Osteocyte (in vitro differentiated cells): ENCODE data around the gene DDI2. TPM values are rescaled to one million over a fixed set of nuclear protein-coding genes. Genes with fewer than 3 reads are reported as not detected.
A peak's percentile ranks its signal among the peaks of the same experiment; 100 is the strongest.

Experiments
- DNase-seq: peaks from one replicate; pipeline ENCODE4 v3.0.0; 2021; ENCODE audit warnings: mixed read lengths; ENCODE audit not compliant: unreplicated experiment; ENCODE audit errors: extremely low spot score
- H3K27ac Mint-ChIP-seq: one replicate; pipeline ENCODE4 v1.8.0; 2021; ENCODE audit warnings: mild to moderate bottlenecking, mixed read lengths; ENCODE audit not compliant: unreplicated experiment
- H3K27me3 Mint-ChIP-seq: one replicate; pipeline ENCODE4 v1.8.0; 2021; ENCODE audit warnings: mixed read lengths; ENCODE audit not compliant: unreplicated experiment
- H3K36me3 Mint-ChIP-seq: one replicate; pipeline ENCODE4 v1.8.0; 2021; ENCODE audit warnings: mixed read lengths; ENCODE audit not compliant: unreplicated experiment
- H3K4me1 Mint-ChIP-seq: one replicate; pipeline ENCODE4 v1.8.0; 2021; ENCODE audit warnings: mixed read lengths; ENCODE audit not compliant: unreplicated experiment
- H3K4me3 Mint-ChIP-seq: one replicate; pipeline ENCODE4 v1.8.0; 2021; ENCODE audit warnings: mild to moderate bottlenecking, moderate library complexity, mixed read lengths; ENCODE audit not compliant: unreplicated experiment
- H3K9me3 Mint-ChIP-seq: one replicate; pipeline ENCODE4 v1.8.0; 2021; ENCODE audit warnings: mixed read lengths; ENCODE audit not compliant: unreplicated experiment
- CTCF ChIP-seq: fragments of 200-600 bp; sonication (generic); IDR thresholded peaks from 2 replicates; pipeline ENCODE4 v1.5.0; 2021; ENCODE audit warnings: antibody characterized with exemption, mild to moderate bottlenecking, moderate library complexity
- total RNA-seq: library from RNA; stranded (reverse); gene quantifications from 2 replicates; pipeline ENCODE4 v1.2.1, GENCODE V29; 2021

Gene DDI2
- total RNA-seq, 1 donor from 2014 or later = 23.4 TPM

- Mint-ChIP-seq H3K4me1 (peaks cover 26% of the 10 kb centered on the region), H3K4me3 (peak overlapping the region; percentile 17)
- TF ChIP-seq CTCF = no peak
Measured at GRCh38 chr1:15703562-15703961, 86.3 kb downstream of the DDI2 start.

GRCh38 chr1:15704526-15705183, 87.4 kb downstream of the DDI2 start:
- DNase-seq = no peak
- no peak overlapping the region for H3K4me3 Mint-ChIP-seq

More at GRCh38 chr1:15703562-15703961, 86.3 kb downstream of the DDI2 start:
- H3K27ac Mint-ChIP-seq = peak overlapping the region; percentile 96
- H3K27me3 Mint-ChIP-seq = no peaks in the 10 kb centered on the region
- no peaks in the 10 kb centered on the region for H3K9me3 Mint-ChIP-seq
- no peak for DNase-seq
- H3K36me3 Mint-ChIP-seq = peaks cover 8% of the 10 kb centered on the region

GRCh38 chr1:15705184-15705566, 87.9 kb downstream of the DDI2 start:
- peaks cover 8% of the 10 kb centered on the region for H3K36me3 Mint-ChIP-seq
- no peak overlapping the region for H3K4me3 Mint-ChIP-seq
- DNase-seq = no peak
- no peaks in the 10 kb centered on the region for H3K9me3 Mint-ChIP-seq
- H3K27ac Mint-ChIP-seq = peak overlapping the region; percentile 96
- no peak for TF ChIP-seq CTCF
- no peaks in the 10 kb centered on the region for H3K27me3 Mint-ChIP-seq
- H3K4me1 Mint-ChIP-seq = peaks cover 28% of the 10 kb centered on the region

More at GRCh38 chr1:15704526-15705183, 87.4 kb downstream of the DDI2 start:
- Mint-ChIP-seq H3K27ac (peak overlapping the region; percentile 96), H3K36me3 (peaks cover 8% of the 10 kb centered on the region), H3K4me1 (peaks cover 28% of the 10 kb centered on the region), H3K9me3 (no peaks in the 10 kb centered on the region), H3K27me3 (no peaks in the 10 kb centered on the region)
- TF ChIP-seq CTCF = no peak

GRCh38 chr1:15706751-15707150, 89.5 kb downstream of the DDI2 start:
- Mint-ChIP-seq H3K27ac (no peak overlapping the region), H3K36me3 (peaks cover 6% of the 10 kb centered on the region), H3K9me3 (no peaks in the 10 kb centered on the region), H3K27me3 (no peaks in the 10 kb centered on the region), H3K4me1 (peaks cover 28% of the 10 kb centered on the region), H3K4me3 (no peak overlapping the region)
- no peak for DNase-seq
- no peak for TF ChIP-seq CTCF

GRCh38 chr1:15707239-15707925, 90.1 kb downstream of the DDI2 start:
- Mint-ChIP-seq H3K4me1 (peaks cover 23% of the 10 kb centered on the region), H3K4me3 (no peak overlapping the region), H3K27ac (peak overlapping the region; percentile 23), H3K9me3 (no peaks in the 10 kb centered on the region), H3K27me3 (no peaks in the 10 kb centered on the region), H3K36me3 (peaks cover 6% of the 10 kb centered on the region)
- DNase-seq = no peak
- no peak for TF ChIP-seq CTCF
